Gastroesophageal sphincter (tissue), 4 donors: ENCODE measurements around the gene CLSTN3. TPM values are rescaled to one million over a fixed set of nuclear protein-coding genes. Genes with fewer than 3 reads are reported as not detected.
A peak's percentile ranks its signal among the peaks of the same experiment; 100 is the strongest.

Experiments
- ATAC-seq: fragments of 150-250 bp; one replicate; pipeline ENCODE4 v1.9.1; 2016; ENCODE audit warnings: mild to moderate bottlenecking, moderate library complexity
- H3K27ac ChIP-seq, 4 donors: fragments of 200-600 bp; sonication (generic) in 3 of 4; 1 replicate in 3 of 4; 2 replicates in 1 of 4; pipeline ENCODE4 v1.5.1; 2016 to 2019
- H3K27me3 ChIP-seq: fragments of 200-600 bp; sonication (generic); one replicate; pipeline ENCODE4 v1.5.1; 2019
- H3K36me3 ChIP-seq, 2 donors: fragments of 200-600 bp; sonication (generic); one replicate each; pipeline ENCODE4 v1.5.1; 2019; ENCODE audit warnings: control low read depth in 1 of 2
- H3K4me1 ChIP-seq, 3 donors: fragments of 200-600 bp; sonication (generic); 1 replicate in 2 of 3; 2 replicates in 1 of 3; pipeline ENCODE4 v1.5.1; 2016 to 2019; ENCODE audit warnings: control low read depth in 2 of 3
- H3K4me3 ChIP-seq, 2 donors: fragments of 200-600 bp; sonication (generic); one replicate each; pipeline ENCODE4 v1.5.1; 2019; ENCODE audit warnings: mild to moderate bottlenecking in 1 of 2, moderate library complexity in 1 of 2
- H3K9me3 ChIP-seq, 3 donors: fragments of 200-600 bp; sonication (generic); one replicate each; pipeline ENCODE4 v1.5.1; 2017 to 2019; ENCODE audit warnings: control low read depth in 2 of 3
- CTCF ChIP-seq, 4 experiments: fragments of 200-600 bp in 2 of 4; fragments of 450-650 bp in 2 of 4; sonication (generic) in 1 of 4; IDR thresholded peaks; one replicate each; pipeline ENCODE4 v1.5.1; 2017 to 2019; ENCODE audit warnings: antibody characterized with exemption in 4 of 4, mild to moderate bottlenecking in 2 of 4, moderate library complexity in 2 of 4
- EP300 ChIP-seq: sonication (generic); formaldehyde crosslinking; IDR thresholded peaks from one replicate; pipeline ENCODE4 v1.6.1; 2017; ENCODE audit warnings: antibody characterized with exemption, mild to moderate bottlenecking
- POLR2A ChIP-seq, 2 donors: fragments of 450-650 bp; IDR thresholded peaks; one replicate each; pipeline ENCODE4 v1.6.1; 2017; ENCODE audit warnings: antibody characterized with exemption in 2 of 2, mild to moderate bottlenecking in 2 of 2, moderate library complexity in 1 of 2
- POLR2AphosphoS5 ChIP-seq: sonication (generic); formaldehyde crosslinking; IDR thresholded peaks from one replicate; pipeline ENCODE4 v1.6.1; 2017; ENCODE audit warnings: antibody characterized with exemption
- WGBS, 2 donors: methylation state at CpG; one replicate each; pipeline ENCODE4 v1.1.5; 2018; ENCODE audit warnings: low coverage in 1 of 2; 5-methylcytosine and 5-hydroxymethylcytosine counted together
- total RNA-seq, 4 donors: library from RNA; depleted of rRNA; stranded (reverse); fragments of >200 nt; gene quantifications; one replicate each; pipeline ENCODE4 v1.1.0, GENCODE V29; 2016

The CLSTN3 gene
- total RNA-seq = 10 to 100 TPM; 13.9 to 34.3 (median 17.4) TPM

GRCh38 chr12:7129872-7130691 lies at the start of gene CLSTN3:
Gene CLSTN3 (plus strand): TSS chr12:7130371. CDS start chr12:7130649, 278 bp downstream.
- no peak for TF ChIP-seq EP300
- peak; percentile 39 for TF ChIP-seq POLR2AphosphoS5
- ATAC-seq = peak; percentile 73
- Histone ChIP-seq H3K4me3 (peak within 1 kb of the TSS; percentile 38 to 65), H3K9me3 (no peaks in the 10 kb centered on the region), H3K36me3 (peaks cover 0 to 19% of the 10 kb centered on the region in 2 donors), H3K27me3 (no peaks in the 10 kb centered on the region), H3K27ac (peak within 1 kb of the TSS in 3 of 4 donors; percentile 72 to 87 (median 76)), H3K4me1 (peaks cover 0 to 35% (median 17%) of the 10 kb centered on the region in 3 donors)
- WGBS, 2 donors = 0% methylated on average over 6 of the region's 40 CpGs; no CpG with 5 or more reads in 1 of the 2 donors

GRCh38 chr12:7081037-7081436 lies 49.1 kb upstream of the CLSTN3 start:
- no peak for TF ChIP-seq CTCF (IDR thresholded peaks at IDR 0.05)
- no peak for TF ChIP-seq POLR2AphosphoS5
- TF ChIP-seq POLR2A (IDR thresholded peaks at IDR 0.05) = no peak
- TF ChIP-seq EP300 = no peak
- H3K4me3 ChIP-seq = no peak overlapping the region
- H3K36me3 ChIP-seq = peaks cover 2 to 51% of the 10 kb centered on the region in 2 donors
- H3K27me3 ChIP-seq = no peaks in the 10 kb centered on the region
- WGBS, 2 donors = 80 to 87% methylated on average over 3 of the region's 14 CpGs
- no peak for ATAC-seq
- H3K9me3 ChIP-seq = no peaks in the 10 kb centered on the region
- peaks cover 3 to 41% (median 9%) of the 10 kb centered on the region in 3 donors for H3K4me1 ChIP-seq
- peak overlapping the region; percentile 5 to 89 (median 81) for H3K27ac ChIP-seq

GRCh38 chr12:7083125-7083524 lies 47.0 kb upstream of the CLSTN3 start:
- no peak overlapping the region for H3K27ac ChIP-seq
- peaks cover 2 to 72% of the 10 kb centered on the region in 2 donors for H3K36me3 ChIP-seq
- peaks cover 3 to 40% (median 9%) of the 10 kb centered on the region in 3 donors for H3K4me1 ChIP-seq
- no peak for TF ChIP-seq CTCF (IDR thresholded peaks at IDR 0.05)
- TF ChIP-seq EP300 = no peak
- TF ChIP-seq POLR2AphosphoS5 = no peak
- no peak for TF ChIP-seq POLR2A (IDR thresholded peaks at IDR 0.05)
- ATAC-seq = no peak
- H3K27me3 ChIP-seq = no peaks in the 10 kb centered on the region
- no peaks in the 10 kb centered on the region for H3K9me3 ChIP-seq
- no peak overlapping the region for H3K4me3 ChIP-seq

- Histone ChIP-seq H3K36me3 (peaks cover 2 to 58% of the 10 kb centered on the region in 2 donors), H3K27ac (peak overlapping the region in 3 of 4 donors; percentile 81 to 91 (median 86)), H3K4me3 (peak overlapping the region in 1 of 2 donors; percentile 63), H3K4me1 (peaks cover 3 to 56% (median 19%) of the 10 kb centered on the region in 3 donors), H3K9me3 (no peaks in the 10 kb centered on the region), H3K27me3 (no peaks in the 10 kb centered on the region)
- TF ChIP-seq EP300 (no peak), CTCF (IDR thresholded peaks at IDR 0.05) (no peak), POLR2A (IDR thresholded peaks at IDR 0.05) (no peak), POLR2AphosphoS5 (no peak)
- no peak for ATAC-seq
- WGBS, 2 donors = 100% methylated on average over 3 of the region's 11 CpGs; no CpG with 5 or more reads in 1 of the 2 donors
These were observed 40.8 kb upstream of the CLSTN3 start for GRCh38 chr12:7089196-7089871.

GRCh38 chr12:7090222-7090998 lies 39.8 kb upstream of the CLSTN3 start:
- no peak for ATAC-seq
- Histone ChIP-seq H3K27ac (peak overlapping the region in 3 of 4 donors; percentile 81 to 91 (median 86)), H3K4me1 (peaks cover 3 to 57% (median 19%) of the 10 kb centered on the region in 3 donors), H3K9me3 (no peaks in the 10 kb centered on the region), H3K27me3 (no peaks in the 10 kb centered on the region), H3K4me3 (peak overlapping the region in 1 of 2 donors; percentile 63), H3K36me3 (peaks cover 0 to 47% of the 10 kb centered on the region in 2 donors)
- WGBS, 2 donors = 61 to 81% methylated on average over 8 to 9 of the region's 16 CpGs
- TF ChIP-seq CTCF (IDR thresholded peaks at IDR 0.05) (no peak), POLR2AphosphoS5 (peak; percentile 29)
